ENCODE data around the gene INSRR.

INSRR gene

GRCh38 chr1:156874142-156874541 lies 15.2 kb upstream of the INSRR start:
- DNase-seq (ENCODE audit: low read depth), result no peak

DNA sequence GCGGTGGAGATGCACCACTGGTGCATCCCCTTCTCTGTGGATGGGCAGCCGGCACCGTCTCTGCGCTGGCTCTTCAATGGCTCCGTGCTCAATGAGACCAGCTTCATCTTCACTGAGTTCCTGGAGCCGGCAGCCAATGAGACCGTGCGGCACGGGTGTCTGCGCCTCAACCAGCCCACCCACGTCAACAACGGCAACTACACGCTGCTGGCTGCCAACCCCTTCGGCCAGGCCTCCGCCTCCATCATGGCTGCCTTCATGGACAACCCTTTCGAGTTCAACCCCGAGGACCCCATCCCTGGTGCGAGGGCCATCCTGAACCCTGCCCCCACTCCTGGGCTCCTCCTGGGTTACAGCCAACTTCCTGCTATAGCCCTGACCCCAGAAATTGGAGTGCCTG lies 14.7 kb upstream of the INSRR start:
- DNase-seq (ENCODE audit: low read depth), result no peak

GRCh38 chr1:156869455-156869854 lies 10.5 kb upstream of the INSRR start:
- no peak for DNase-seq (ENCODE audit: low read depth)

DNA sequence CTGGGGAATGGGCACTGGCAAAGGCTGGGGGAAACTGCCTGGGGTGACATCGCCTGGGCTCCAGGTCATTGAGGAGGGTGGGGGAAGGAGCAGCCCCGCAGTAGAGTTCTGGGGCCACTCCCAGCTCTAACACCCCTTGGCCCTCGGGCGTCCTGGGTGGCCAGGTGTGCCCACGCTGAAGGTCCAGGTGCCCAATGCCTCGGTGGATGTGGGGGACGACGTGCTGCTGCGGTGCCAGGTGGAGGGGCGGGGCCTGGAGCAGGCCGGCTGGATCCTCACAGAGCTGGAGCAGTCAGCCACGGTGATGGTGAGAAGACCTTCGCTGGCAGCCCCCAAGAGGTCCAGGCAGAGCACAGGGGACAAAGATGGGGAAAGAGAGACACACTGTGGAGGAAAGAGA lies 9.4 kb upstream of the INSRR start:
- DNase-seq (ENCODE audit: low read depth), result no peak

DNA sequence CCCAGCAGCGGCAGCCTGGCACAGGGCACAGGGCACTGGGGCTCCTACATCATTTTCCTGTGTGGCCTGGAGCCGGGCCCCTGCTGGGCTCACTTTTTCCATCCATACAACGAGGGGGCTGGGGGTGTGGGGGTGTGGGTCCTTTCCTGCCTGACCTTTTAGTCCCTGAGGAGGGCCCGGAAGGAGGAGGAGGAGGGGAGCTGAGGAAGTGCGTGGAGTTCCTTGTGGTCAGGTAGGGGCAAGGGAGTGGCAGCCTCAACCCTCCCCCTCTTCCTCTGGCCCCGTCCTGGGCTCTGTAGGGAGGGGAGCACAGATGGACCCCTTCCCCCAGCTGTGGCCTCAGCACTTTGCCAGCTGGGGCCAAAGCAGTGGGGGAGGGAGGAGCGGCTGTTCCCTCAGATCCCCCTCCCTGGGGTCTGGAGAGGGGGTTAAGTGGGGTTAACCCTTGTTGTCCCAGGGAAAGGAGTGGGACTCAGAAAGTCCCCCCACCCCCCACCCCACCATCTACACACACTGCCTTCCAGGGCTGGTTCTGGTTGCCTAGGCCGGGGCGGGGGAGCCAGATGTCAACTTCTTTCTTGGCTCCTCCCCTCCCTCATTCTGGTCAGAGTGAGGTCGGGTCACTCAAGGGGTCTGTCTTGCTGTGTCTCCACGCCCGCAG lies 7.5 kb upstream of the INSRR start:
- no peak for DNase-seq (ENCODE audit: low read depth)

GRCh38 chr1:156865865-156866248 lies 6.9 kb upstream of the INSRR start:
- no peak for DNase-seq (ENCODE audit: low read depth)

DNA sequence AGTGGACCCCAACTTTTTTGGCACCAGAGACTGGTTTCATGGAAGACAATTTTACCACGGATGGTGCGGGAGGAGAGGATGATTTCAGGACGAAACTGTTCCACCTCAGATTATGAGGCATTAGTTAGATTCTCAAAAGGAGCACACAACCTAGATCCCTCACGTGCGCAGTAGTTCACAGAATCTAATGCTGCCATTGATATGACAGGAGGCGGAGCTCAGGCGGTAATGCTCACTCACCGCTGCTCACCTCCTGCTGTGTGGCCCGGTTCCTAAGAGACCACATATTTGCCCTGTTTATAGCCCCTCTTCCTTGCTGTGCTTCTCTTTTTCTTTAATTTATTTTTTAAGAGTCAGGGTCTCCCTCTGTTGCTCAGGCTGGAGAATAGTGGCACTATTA lies 6.3 kb upstream of the INSRR start:
- no peak for DNase-seq (ENCODE audit: low read depth)

DNA sequence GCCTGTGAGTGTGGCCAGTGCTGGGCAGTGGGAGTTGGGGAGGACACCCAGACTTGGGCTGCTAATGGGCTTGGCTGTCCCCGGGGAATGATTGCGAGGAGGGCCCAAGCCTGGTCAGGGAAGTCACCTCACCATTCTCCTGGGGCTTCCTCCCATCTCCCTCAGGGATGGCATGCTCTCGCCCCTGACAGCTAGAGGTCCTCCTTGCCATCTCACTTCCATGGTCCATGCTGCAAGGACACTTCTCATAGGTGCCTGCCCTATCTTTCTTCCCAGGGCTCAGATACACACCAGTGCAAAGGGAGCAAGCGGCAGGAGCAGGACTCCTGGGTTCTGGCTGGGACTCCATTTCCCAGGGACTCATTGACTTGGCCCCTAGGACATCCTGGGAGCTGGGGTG lies 5.9 kb upstream of the INSRR start:
- DNase-seq (ENCODE audit: low read depth), result no peak

DNA sequence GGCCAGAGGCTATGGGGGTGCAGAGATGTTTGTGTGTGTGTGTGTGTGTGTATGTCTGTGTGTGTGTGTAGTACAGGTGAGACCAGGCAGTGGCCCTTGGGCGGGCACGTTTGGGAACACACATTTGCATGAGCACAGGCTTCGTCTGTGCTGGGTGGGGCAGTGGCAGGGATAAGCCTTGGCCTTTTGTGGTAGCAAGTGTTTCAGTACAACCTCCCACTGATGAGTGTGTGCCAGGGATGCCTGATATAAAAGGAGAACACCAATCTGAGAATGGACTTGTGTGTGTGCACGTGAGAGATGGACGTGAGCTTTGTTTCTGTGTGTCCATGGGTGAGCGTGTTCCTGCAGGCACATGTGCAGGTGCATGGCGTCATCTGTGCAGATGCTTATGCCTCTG lies 4.7 kb upstream of the INSRR start:
- DNase-seq (ENCODE audit: low read depth), result no peak

DNA sequence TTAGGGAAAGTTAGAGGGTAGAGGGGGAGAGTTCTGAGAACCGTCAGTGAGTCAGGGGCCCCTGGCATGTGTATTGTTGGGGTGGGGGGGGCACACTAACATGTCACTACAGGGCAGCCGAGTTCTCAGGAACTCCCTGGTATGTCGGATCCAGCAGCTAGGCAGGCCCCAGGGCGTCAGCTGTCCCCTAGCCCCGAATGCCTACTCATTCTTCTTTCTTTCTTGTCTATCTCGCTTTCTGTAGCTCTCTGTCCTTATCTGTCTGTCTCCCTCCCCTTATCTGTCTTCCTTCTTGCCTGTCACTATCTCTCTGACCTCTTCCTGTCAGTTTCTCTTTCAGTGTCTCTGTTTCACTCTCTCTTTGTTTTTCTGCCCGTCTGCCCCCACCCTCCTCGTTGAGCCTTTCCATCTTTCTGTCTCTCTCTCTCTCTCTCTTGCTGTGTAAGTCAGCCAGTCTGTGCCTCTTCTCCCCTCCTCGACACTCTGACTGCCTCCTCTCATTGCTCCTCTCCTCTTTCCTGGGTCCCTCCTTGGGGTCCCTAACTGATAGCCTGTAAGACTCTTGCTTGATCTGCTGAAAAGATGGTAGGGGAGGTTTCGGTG lies 4.2 kb upstream of the INSRR start:
- DNase-seq (ENCODE audit: low read depth), result no peak

- no peak for DNase-seq (ENCODE audit: low read depth)
Measured at GRCh38 chr1:156862584-156862983, 3.7 kb upstream of the INSRR start.

DNA sequence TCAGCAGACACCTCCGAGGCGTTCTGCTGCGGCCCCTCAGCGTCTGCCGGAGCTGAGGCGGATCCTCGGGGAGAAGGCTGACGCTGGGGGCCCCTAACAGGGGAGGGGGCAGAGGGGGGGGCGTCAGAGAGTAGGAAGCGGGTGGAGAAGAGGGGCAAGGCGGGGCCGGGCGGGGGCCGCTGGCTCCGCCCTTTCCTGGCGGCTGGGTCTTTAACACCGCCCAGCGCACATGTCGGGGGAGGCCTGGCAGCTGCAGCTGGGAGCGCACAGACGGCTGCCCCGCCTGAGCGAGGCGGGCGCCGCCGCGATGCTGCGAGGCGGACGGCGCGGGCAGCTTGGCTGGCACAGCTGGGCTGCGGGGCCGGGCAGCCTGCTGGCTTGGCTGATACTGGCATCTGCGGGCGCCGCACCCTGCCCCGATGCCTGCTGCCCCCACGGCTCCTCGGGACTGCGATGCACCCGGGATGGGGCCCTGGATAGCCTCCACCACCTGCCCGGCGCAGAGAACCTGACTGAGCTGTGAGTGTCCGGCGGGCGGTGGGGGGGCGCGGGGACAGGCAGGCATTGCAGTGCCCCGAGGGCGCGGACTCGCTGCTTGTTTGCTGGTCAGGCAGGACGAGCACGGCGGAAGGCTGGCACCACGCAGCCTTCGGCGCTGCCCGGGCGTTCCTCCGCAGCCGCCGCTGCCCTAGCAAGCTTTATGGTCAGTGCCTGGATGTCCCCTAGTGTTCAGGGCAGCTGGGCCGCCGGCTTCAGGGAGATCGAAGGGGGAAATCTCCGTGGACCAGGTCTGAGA lies 1.9 kb upstream of the INSRR start, which contains the start of gene NTRK1:
TSS of gene NTRK1 (plus strand) at position 238 of the 796 bp plus-strand sequence. CDS start at position 308, 70 bp downstream.
- no peak for DNase-seq (ENCODE audit: low read depth)

DNA sequence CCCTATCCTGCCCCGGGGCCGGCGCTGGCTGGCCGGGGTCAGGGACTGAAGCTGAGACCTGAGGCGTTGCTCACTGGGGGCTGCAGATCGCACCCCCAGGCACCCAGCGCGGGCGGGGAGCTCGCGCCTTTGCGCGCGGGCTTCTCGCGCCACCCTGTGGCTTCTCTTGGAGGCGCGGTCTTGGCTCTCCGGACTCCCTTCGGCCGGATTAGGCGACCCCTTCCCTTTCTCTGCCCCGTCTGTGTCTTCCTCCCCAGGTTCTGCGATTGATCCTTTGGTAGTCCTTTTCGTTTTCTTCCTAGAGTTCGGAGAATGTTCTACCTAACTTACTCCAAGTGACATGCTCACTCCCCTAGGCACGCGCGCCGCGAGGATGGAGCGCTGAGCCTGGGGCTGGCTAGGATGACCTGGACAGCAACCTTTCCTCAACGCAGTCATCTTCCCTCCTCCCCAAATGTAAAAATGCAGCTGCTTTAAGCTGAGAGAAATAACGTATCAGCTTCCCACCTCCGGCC lies 1.3 kb upstream of the INSRR start:
- DNase-seq (ENCODE audit: low read depth), result no peak

- DNase-seq (ENCODE audit: low read depth), result no peak
Measured at GRCh38 chr1:156859523-156860112, 701 bp upstream of the INSRR start.

DNA sequence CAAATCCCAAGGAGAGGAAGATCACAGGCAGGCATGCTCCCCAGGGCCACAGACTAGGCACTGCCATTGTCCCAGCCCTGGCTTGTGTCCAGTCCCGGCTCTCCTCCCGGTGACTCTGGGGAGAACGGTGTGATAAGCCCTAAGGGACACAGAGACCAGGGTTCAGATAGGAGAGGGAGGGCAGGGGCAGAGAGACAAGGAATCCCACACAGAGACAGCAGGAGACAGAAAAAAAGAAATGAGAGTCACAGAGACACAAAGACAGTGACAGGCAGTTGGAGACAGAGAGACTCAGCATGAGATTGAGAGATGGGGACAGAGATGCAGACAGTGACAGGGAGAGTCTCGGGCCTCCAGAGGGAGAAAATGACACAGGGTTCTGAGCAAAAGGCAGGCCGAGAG lies 361 bp downstream of the INSRR start:
- no peak for DNase-seq (ENCODE audit: low read depth)

DNA sequence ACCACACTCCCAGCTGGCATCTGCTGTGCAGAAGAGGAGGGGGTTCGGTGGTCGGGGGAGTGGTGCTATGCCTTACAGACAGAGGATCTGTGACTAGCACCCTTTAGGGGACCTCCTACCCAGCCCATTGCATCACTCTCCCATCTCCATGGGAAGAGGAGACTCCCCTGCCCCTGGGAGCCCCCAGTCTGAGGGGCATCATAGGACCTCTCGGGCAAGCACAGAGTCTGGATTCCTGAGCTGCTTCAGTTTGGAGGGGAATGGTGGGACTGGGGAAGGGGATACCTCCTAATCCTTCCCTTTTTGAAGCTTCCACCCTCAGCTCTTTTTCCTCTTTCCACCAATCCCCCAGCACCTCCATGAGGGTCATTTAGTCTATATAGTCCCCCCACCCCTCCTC lies 1.4 kb downstream of the INSRR start:
- no peak for DNase-seq (ENCODE audit: low read depth)

DNA sequence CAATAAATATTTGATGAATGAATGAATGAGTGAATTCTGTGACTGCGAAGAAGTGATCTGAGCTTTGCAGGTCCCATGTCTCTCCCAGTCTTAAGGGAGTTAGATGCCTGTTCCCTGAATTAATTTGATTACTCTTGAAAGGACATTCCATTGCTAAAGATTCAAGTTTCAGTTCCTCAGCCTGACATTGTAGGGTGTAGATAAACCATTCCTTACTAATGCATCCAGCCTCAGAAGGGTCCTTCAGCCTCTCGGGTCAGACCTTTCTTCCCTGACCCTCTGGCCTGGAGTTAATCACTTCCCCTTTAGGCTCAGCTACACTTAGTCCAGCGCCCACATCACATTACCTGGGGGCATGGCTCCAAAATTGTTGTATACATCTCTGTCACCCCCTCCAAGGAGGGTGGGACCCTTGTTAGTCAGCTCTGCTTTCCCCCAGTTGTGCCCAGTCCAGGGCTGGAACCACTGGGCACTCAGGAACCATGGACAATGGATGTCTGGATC lies 2.6 kb downstream of the INSRR start:
- no peak for DNase-seq (ENCODE audit: low read depth)

- DNase-seq (ENCODE audit: low read depth), result no peak
Measured at GRCh38 chr1:156854634-156855033, 4.3 kb downstream of the INSRR start.

DNA sequence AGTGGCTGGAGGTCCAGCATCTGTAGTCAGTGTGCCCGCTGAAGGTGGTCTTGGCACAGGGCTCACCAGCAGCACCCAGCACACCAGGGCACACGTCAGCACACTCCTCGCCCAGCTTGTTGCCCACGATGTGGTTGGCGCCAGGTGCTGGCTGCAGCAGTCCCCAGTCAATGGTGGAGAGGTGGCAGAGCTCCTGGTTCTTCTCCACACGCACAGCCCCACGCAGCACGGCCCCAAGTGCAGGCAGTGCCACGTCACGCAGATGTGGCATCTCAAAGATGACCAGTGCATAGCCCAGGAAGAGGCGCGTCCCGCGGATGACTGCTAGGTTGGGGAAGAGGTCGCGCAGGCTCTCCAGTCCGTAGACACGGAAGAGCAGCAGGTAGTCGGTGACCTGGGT lies 5.2 kb downstream of the INSRR start:
- DNase-seq (ENCODE audit: low read depth), result no peak

- DNase-seq (ENCODE audit: low read depth), result no peak
Measured at GRCh38 chr1:156852418-156852874, 6.5 kb downstream of the INSRR start.

- DNase-seq (ENCODE audit: low read depth), result no peak
Measured at GRCh38 chr1:156851779-156852417, 7.0 kb downstream of the INSRR start.

GRCh38 chr1:156849151-156849496 lies 9.8 kb downstream of the INSRR start:
- DNase-seq (ENCODE audit: low read depth), result no peak
